Stomach (tissue), 9 donors: ENCODE results near the gene THADA. TPM values are rescaled to one million over a fixed set of nuclear protein-coding genes. Genes with fewer than 3 reads are reported as not detected.

Experiments
- DNase-seq, 2 donors: peaks; one replicate each; pipeline versions ENCODE4 v3.0.0 to v3.0.0-alpha.2; 2013 to 2019
- H3K27ac ChIP-seq, 5 donors: fragments of 200-600 bp in 4 of 5; sonication (generic) in 4 of 5; one replicate each; pipeline ENCODE4 v1.5.1; 2013 to 2019; ENCODE audit warnings: mild to moderate bottlenecking in 1 of 5, moderate library complexity in 1 of 5
- H3K27me3 ChIP-seq, 3 donors: fragments of 200-600 bp; sonication (generic); one replicate each; pipeline ENCODE4 v1.5.1; 2017 to 2019; ENCODE audit warnings: mixed run types in 1 of 3
- H3K36me3 ChIP-seq, 4 donors: fragments of 200-600 bp; sonication (generic); 1 replicate in 3 of 4; 2 replicates in 1 of 4; pipeline ENCODE4 v1.5.1; 2016 to 2019
- H3K4me1 ChIP-seq, 4 donors: fragments of 200-600 bp; sonication (generic); one replicate each; pipeline ENCODE4 v1.5.1; 2016 to 2019
- H3K4me3 ChIP-seq, 4 donors: fragments of 200-600 bp; sonication (generic) in 3 of 4; one replicate each; pipeline ENCODE4 v1.5.1; 2016 to 2019; ENCODE audit warnings: mild to moderate bottlenecking in 1 of 4
- H3K9me3 ChIP-seq, 4 donors: fragments of 200-600 bp; sonication (generic); one replicate each; pipeline ENCODE4 v1.5.1; 2016 to 2019
- CTCF ChIP-seq, 7 experiments: fragments of 450-650 bp in 4 of 7; fragments of 200-600 bp in 3 of 7; sonication (generic) in 3 of 7; IDR thresholded peaks; one replicate each; pipeline ENCODE4 v1.5.1; 2016 to 2019; ENCODE audit warnings: antibody characterized with exemption in 7 of 7, control low read depth in 2 of 7, mild to moderate bottlenecking in 1 of 7
- EP300 ChIP-seq: sonication (generic); formaldehyde crosslinking; IDR thresholded peaks from one replicate; pipeline ENCODE4 v1.6.1; 2017; ENCODE audit warnings: antibody characterized with exemption
- POLR2A ChIP-seq, 4 donors: fragments of 450-650 bp; IDR thresholded peaks; one replicate each; pipeline ENCODE4 v1.6.1; 2016; ENCODE audit warnings: antibody characterized with exemption in 4 of 4, control low read depth in 2 of 4, mild to moderate bottlenecking in 1 of 4, moderate library complexity in 1 of 4
- POLR2AphosphoS5 ChIP-seq, 3 donors: sonication (generic); formaldehyde crosslinking; IDR thresholded peaks; one replicate each; pipeline ENCODE4 v1.6.1; 2016; ENCODE audit warnings: antibody characterized with exemption in 3 of 3
- WGBS, 5 donors: extraction: QIAGEN DNeasy Blood & Tissue Kit in 3 of 5; methylation state at CpG; one replicate each; pipeline versions ENCODE4 v1.1.5 to v1.1.7; 2013 to 2018; 5-methylcytosine and 5-hydroxymethylcytosine counted together
- intact Hi-C: fragments of 100-400 bp; cut with DNase I; formaldehyde crosslinking; loops from one replicate; pipeline ENCODE4 v1.15.1; 2023; ENCODE audit warnings: low total_unique reads
- polyA plus RNA-seq, 3 donors: library from polyadenylated mRNA; stranded (reverse); fragments of 200-250 nt; gene quantifications; one replicate each; pipeline ENCODE4 v1.2.3, GENCODE V29; 2013
- total RNA-seq, 5 donors: library from RNA; depleted of rRNA; stranded (reverse); fragments of >200 nt; gene quantifications; one replicate each; pipeline versions ENCODE4 v1.1.0 to v1.2.3, GENCODE V29; 2014 to 2016
- donor health status: healthy with polysubstance abuse.
- donor health status: Bipolar disorder and iron deficiency.
- donor health status: healthy.

Gene THADA
- total and polyA plus RNA-seq, 8 donors: 8.0 to 109 (median 31.9) TPM

DNA sequence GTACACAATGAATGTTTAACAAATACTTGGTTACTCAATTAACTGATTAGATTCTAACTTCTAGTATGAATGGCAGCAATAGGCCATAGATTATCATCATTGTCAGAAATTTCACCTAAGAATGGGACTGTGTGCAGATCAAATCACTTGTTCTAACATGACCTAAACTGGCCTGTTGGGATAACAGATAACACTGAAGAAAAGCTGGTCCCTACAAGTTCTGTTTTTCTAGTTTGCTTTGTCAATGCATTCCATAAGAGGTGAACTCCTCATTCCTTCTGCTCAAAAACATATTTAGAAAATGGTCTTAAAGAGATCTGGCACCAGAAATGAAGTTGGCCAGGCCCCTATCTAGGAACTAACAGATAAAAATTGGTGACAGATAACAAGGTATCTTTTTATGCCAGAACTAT lies 175.4 kb downstream of the THADA start:
- Histone ChIP-seq H3K36me3 (no peaks in the 10 kb centered on the region), H3K27ac (no peak overlapping the region), H3K4me1 (peaks cover 16 to 69% (median 29%) of the 10 kb centered on the region in 4 donors)

GRCh38 chr2:43419876-43420275 lies 176.0 kb downstream of the THADA start:
- Histone ChIP-seq H3K9me3 (no peaks in the 10 kb centered on the region), H3K4me3 (no peak overlapping the region), H3K4me1 (peaks cover 16 to 66% (median 29%) of the 10 kb centered on the region in 4 donors), H3K27ac (no peak overlapping the region), H3K36me3 (no peaks in the 10 kb centered on the region), H3K27me3 (no peaks in the 10 kb centered on the region)
- 59 to 81% (median 66%) methylated on average over 2 of the region's 2 CpGs for WGBS, 5 donors
- intact Hi-C loops: no loop called here
- DNase-seq: no peak
- TF ChIP-seq POLR2AphosphoS5 (IDR thresholded peaks at IDR 0.05) (no peak), EP300 (no peak), POLR2A (IDR thresholded peaks at IDR 0.05) (no peak), CTCF (IDR thresholded peaks at IDR 0.05) (no peak)

More for the DNA sequence above, 175.4 kb downstream of the THADA start:
- peak in 2 of 3 donors; percentile 22 to 64 for TF ChIP-seq POLR2AphosphoS5 (IDR thresholded peaks at IDR 0.05)
- TF ChIP-seq POLR2A (IDR thresholded peaks at IDR 0.05): no peak
- no peak for TF ChIP-seq EP300
- Histone ChIP-seq H3K27me3 (no peaks in the 10 kb centered on the region), H3K9me3 (no peaks in the 10 kb centered on the region), H3K4me3 (no peak overlapping the region)
- intact Hi-C loops: no loop called here
- no peak for DNase-seq

DNA sequence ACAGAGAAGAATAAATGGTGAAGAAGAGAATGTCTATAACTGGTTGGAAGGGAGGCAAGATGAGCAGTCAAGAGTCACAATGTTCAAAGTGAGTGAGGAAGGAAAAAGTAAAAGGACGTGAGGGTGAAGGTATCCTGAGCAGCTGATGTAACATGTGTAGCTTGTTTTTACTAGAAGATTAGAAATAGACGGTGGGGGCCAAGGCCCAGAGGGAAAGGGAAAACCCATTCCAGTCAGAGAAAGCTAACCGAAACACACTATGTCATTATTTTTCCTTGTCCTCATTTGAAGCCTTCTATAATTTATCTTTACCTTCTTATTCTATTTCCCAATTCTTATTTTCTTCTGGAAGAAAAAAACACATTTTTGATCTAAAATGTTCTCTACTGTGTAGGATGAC lies 176.6 kb downstream of the THADA start:
- H3K36me3 ChIP-seq: no peaks in the 10 kb centered on the region
- no peaks in the 10 kb centered on the region for H3K9me3 ChIP-seq
- DNase-seq: no peak
- H3K27me3 ChIP-seq: no peaks in the 10 kb centered on the region
- H3K4me1 ChIP-seq: peaks cover 11 to 60% (median 28%) of the 10 kb centered on the region in 4 donors
- H3K4me3 ChIP-seq: no peak overlapping the region
- no peak overlapping the region for H3K27ac ChIP-seq
- intact Hi-C loops: no loop called here
- TF ChIP-seq POLR2A (IDR thresholded peaks at IDR 0.05) (no peak), POLR2AphosphoS5 (IDR thresholded peaks at IDR 0.05) (no peak), EP300 (no peak), CTCF (IDR thresholded peaks at IDR 0.05) (no peak)
- 84 to 92% (median 90%) methylated on average over 3 of the region's 3 CpGs for WGBS, 5 donors

DNA sequence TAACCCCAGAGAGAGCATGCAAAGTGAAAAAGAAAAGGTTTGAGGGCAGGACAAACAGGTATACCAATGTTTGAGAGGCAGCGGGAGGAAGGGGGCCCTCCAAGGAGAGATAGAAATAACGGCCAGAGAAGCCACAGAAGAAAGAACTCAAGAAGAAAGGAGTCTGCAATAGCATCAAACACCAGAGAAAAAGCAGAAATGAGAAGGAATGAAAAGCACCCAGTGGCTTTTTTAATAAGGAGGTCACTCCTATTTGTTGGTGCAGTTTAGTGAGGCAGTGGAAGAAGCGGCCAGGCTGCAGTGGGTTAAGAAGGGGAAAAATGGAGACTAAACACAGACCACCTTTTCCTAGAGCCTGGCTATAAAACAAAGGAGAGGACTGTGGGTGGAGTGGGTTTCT lies 177.2 kb downstream of the THADA start:
- no peak for DNase-seq
- no peak overlapping the region for H3K4me3 ChIP-seq
- H3K27ac ChIP-seq: no peak overlapping the region
- intact Hi-C loops: no loop called here
- H3K4me1 ChIP-seq: peaks cover 10 to 54% (median 26%) of the 10 kb centered on the region in 4 donors
- H3K9me3 ChIP-seq: no peaks in the 10 kb centered on the region
- TF ChIP-seq POLR2A (IDR thresholded peaks at IDR 0.05) (no peak), EP300 (no peak), CTCF (IDR thresholded peaks at IDR 0.05) (no peak), POLR2AphosphoS5 (IDR thresholded peaks at IDR 0.05) (no peak)
- peaks cover 0 to 3% (median 0%) of the 10 kb centered on the region in 4 donors for H3K36me3 ChIP-seq
- WGBS, 5 donors: 83 to 94% (median 93%) methylated on average over 3 of the region's 3 CpGs
- no peaks in the 10 kb centered on the region for H3K27me3 ChIP-seq

- intact Hi-C loops: no loop called here
- Histone ChIP-seq H3K27me3 (no peaks in the 10 kb centered on the region), H3K36me3 (peaks cover 0 to 4% (median 0%) of the 10 kb centered on the region in 4 donors), H3K4me1 (peaks cover 10 to 57% (median 26%) of the 10 kb centered on the region in 4 donors), H3K9me3 (no peaks in the 10 kb centered on the region), H3K27ac (no peak overlapping the region), H3K4me3 (no peak overlapping the region)
- TF ChIP-seq EP300 (no peak), CTCF (IDR thresholded peaks at IDR 0.05) (no peak), POLR2A (IDR thresholded peaks at IDR 0.05) (no peak), POLR2AphosphoS5 (IDR thresholded peaks at IDR 0.05) (no peak)
- WGBS, 5 donors: 69 to 94% (median 81%) methylated on average over 1 of the region's 1 CpG
- no peak for DNase-seq
Observed at GRCh38 chr2:43417300-43417699, 178.5 kb downstream of the THADA start.
